NB4 (cell line): ENCODE data around the gene SLC6A11.

Experiments used
- DNase-seq: peaks from one replicate; pipeline ENCODE4 v3.0.0; 2010; ENCODE audit warnings: low read depth
- H3K4me3 ChIP-seq: one replicate; pipeline ENCODE4 v1.5.1; 2011; ENCODE audit warnings: mild to moderate bottlenecking, low read depth, low read length, moderate library complexity
- MAX ChIP-seq: IDR thresholded peaks from 2 replicates; pipeline ENCODE4 v1.6.1; 2011; ENCODE audit warnings: low read depth, low read length
- MYC ChIP-seq: IDR thresholded peaks from 2 replicates; pipeline ENCODE4 v1.6.1; 2011; ENCODE audit warnings: low read depth, low read length
- POLR2A ChIP-seq: IDR thresholded peaks from 2 replicates; pipeline ENCODE4 v1.6.1; 2011; ENCODE audit warnings: mild to moderate bottlenecking; ENCODE audit not compliant: insufficient read length; ENCODE audit errors: extremely low read depth
- TF ChIP-seq, protein P1 (sequence below): IDR thresholded peaks from one replicate; pipeline ENCODE4 v1.5.1; 2012; ENCODE audit warnings: low read depth, low read length

The SLC6A11 gene

DNA sequence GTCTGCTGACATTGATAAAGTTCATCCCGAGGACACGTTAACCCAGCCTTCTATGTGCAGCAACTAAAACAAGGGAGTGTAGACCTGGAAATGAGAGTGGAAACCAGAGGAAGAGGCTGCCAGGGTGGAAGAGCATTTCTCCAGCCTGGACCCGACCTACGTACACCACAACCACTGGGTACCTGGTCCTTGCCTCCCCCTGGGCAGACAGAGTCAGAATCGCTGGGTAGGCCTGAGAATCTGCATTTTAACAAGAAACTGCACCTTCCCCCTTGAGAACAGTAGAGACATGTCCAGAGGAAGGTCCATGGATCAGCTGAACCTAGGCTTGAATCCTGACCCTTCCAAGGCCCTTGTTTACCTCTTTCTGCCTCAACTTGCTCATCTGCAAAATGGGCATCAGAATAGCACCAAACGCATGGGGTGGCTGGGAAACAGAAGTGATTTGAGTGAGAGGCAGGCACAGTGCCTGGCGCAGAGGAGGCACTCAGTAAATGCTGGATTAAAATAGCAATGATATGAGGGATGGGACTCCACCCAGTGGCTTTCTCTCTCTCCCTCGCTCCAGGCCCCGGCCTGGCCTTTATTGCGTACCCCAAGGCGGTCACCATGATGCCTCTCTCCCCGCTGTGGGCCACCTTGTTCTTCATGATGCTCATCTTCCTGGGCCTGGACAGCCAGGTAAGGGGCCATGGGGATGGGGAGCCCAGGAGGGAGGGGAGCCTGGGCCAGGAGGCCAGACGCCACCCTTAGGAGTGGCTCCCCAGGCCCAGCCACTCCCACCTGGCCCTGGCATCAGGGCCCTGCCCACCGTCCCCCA, 109.6 kb downstream of the SLC6A11 start:
- TF ChIP-seq MAX (no peak), POLR2A (no peak), MYC (no peak)
- TF ChIP-seq, protein P1, sequence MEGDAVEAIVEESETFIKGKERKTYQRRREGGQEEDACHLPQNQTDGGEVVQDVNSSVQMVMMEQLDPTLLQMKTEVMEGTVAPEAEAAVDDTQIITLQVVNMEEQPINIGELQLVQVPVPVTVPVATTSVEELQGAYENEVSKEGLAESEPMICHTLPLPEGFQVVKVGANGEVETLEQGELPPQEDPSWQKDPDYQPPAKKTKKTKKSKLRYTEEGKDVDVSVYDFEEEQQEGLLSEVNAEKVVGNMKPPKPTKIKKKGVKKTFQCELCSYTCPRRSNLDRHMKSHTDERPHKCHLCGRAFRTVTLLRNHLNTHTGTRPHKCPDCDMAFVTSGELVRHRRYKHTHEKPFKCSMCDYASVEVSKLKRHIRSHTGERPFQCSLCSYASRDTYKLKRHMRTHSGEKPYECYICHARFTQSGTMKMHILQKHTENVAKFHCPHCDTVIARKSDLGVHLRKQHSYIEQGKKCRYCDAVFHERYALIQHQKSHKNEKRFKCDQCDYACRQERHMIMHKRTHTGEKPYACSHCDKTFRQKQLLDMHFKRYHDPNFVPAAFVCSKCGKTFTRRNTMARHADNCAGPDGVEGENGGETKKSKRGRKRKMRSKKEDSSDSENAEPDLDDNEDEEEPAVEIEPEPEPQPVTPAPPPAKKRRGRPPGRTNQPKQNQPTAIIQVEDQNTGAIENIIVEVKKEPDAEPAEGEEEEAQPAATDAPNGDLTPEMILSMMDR, result no peak
- no peak for DNase-seq
- H3K4me3 ChIP-seq, result no peak overlapping the region

- no peak for DNase-seq
- no peak overlapping the region for H3K4me3 ChIP-seq
- TF ChIP-seq MAX (no peak), MYC (no peak), POLR2A (no peak)
- TF ChIP-seq, protein P1, result no peak
Observed at GRCh38 chr3:10926256-10926810, 110.3 kb downstream of the SLC6A11 start.

DNA sequence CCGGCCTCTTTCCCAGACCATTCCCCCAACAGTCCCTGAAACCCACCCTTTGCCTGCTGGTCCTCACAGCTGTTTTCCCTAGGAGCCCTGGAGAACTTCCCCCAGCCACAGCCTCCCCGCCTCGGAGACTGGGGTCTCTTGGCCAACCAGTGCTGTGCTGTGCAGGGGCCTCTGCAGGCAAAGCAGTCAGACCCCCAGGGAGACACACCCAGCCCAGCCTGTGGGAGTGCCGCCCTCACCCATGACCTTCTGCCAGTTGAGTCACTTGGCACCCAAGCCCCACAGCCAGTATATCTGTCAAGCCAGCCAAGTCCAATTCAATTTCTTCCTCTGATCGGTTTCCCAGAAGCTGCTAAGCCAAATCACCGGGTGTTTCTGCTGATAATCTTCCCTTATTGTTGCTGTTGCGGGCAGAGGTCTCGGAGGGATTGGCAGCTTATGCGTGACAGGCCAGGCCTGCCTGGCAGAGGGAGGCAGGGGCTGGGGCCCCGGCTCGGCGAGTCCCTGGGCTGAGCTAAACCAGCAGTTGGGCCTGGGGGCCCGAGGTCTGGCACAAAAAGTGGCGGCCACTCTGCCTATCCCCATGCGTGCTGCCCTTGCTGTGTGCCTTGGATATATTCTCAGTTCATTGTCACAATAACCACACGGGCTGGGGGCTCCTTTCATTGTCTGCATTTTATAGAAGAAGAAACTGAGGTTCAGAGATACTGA, 110.9 kb downstream of the SLC6A11 start:
- TF ChIP-seq, protein P1, result no peak
- no peak for TF ChIP-seq POLR2A
- H3K4me3 ChIP-seq, result no peak overlapping the region
- no peak for DNase-seq

GRCh38 chr3:10927551-10927950, 111.5 kb downstream of the SLC6A11 start:
- H3K4me3 ChIP-seq, result no peak overlapping the region
- DNase-seq, result no peak
- TF ChIP-seq MAX, result no peak
- TF ChIP-seq, protein P1, result no peak
- TF ChIP-seq POLR2A, result no peak
- TF ChIP-seq MYC, result no peak

DNA sequence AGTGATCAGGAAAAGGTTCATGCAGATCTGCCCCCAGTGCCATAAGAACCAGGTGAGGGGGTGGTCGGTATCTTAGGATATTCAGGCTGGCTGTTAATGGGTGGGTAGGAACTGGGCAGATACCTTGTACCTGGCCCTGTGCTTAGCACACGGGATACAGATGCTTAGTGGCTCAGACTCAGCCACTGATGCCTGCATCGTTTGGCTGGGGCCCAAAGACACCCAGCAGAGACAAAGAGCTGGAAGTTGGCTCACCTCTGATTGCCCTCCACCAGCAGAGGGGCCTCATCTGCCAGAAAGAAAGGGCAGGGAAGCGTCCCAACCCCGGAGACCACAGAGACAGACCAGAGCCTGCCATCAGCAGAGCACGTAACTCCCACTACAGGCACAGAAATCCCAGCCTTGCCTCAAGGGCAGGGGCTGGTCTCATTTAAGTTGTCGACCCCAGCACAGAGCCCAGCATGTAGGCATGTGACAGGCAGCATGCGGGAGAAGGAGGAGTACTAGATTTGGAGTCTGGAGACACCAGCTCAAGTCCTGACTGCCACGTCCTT, 112.5 kb downstream of the SLC6A11 start:
- DNase-seq, result no peak
- TF ChIP-seq MYC (no peak), POLR2A (no peak), MAX (no peak)
- TF ChIP-seq, protein P1, result no peak
- H3K4me3 ChIP-seq, result no peak overlapping the region
